Measurements from ENCODE around the gene ZC2HC1C. TPM values are rescaled to one million over a fixed set of nuclear protein-coding genes. Genes with fewer than 3 reads are reported as not detected.

The ZC2HC1C gene
- total and polyA plus RNA-seq, 2 of the 13 experiments (the other 11 are each of a cell fraction or from before 2014, with no cell fraction given): 3.3 to 3.5 TPM

DNA sequence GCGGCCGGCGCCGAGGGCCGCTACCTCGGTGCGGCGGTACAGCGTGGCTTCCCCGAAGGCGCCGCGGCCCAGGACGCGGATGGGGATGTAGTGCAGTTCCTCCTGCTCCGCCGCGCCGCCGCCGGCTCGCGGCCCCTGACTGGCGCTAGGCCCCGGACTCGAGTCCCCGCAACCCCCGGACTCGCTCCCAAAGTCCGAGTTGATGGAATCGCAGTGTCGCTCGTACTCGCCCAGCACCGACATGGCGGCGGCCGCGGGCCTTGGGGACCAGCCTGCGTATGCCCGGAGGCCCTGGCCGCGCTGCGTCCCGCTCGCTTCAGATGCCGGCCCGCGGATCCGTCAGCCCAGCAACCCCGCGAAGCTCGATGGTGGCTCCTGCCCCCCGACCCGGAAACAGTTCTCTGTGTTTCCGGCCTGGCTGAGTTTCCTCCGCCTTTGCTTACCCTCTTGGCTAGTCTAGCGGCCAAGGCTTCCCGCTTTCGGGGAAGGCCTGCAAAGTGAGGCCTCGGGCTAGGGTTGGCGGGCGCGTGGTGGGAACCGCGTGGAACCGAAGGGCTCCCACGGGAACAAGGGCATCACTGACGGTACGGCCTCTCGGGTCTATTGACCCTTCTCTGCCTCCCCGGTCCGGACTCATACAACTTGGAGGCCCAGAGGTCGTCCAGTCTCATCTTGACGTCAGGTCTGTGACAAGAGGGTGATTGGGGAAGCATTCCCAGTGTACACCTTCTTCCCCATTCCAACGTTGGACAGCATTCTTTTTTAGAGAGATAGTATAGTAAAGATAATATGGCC is 57.4 kb downstream of the ZC2HC1C start, which contains the start of gene NEK9 (continued):
- TF ChIP-seq, protein P1, sequence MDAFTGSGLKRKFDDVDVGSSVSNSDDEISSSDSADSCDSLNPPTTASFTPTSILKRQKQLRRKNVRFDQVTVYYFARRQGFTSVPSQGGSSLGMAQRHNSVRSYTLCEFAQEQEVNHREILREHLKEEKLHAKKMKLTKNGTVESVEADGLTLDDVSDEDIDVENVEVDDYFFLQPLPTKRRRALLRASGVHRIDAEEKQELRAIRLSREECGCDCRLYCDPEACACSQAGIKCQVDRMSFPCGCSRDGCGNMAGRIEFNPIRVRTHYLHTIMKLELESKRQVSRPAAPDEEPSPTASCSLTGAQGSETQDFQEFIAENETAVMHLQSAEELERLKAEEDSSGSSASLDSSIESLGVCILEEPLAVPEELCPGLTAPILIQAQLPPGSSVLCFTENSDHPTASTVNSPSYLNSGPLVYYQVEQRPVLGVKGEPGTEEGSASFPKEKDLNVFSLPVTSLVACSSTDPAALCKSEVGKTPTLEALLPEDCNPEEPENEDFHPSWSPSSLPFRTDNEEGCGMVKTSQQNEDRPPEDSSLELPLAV (CRISPR knock-in tag; conservative IDR thresholded peaks at IDR 0.05; ENCODE audit: low read depth): no peak
- TF ChIP-seq SOX5 (CRISPR knock-in tag; IDR thresholded peaks at IDR 0.05; ENCODE audit: borderline replicate concordance): peak; percentile 42; the same call in 1 of the 2 replicates
- TF ChIP-seq, protein P2, sequence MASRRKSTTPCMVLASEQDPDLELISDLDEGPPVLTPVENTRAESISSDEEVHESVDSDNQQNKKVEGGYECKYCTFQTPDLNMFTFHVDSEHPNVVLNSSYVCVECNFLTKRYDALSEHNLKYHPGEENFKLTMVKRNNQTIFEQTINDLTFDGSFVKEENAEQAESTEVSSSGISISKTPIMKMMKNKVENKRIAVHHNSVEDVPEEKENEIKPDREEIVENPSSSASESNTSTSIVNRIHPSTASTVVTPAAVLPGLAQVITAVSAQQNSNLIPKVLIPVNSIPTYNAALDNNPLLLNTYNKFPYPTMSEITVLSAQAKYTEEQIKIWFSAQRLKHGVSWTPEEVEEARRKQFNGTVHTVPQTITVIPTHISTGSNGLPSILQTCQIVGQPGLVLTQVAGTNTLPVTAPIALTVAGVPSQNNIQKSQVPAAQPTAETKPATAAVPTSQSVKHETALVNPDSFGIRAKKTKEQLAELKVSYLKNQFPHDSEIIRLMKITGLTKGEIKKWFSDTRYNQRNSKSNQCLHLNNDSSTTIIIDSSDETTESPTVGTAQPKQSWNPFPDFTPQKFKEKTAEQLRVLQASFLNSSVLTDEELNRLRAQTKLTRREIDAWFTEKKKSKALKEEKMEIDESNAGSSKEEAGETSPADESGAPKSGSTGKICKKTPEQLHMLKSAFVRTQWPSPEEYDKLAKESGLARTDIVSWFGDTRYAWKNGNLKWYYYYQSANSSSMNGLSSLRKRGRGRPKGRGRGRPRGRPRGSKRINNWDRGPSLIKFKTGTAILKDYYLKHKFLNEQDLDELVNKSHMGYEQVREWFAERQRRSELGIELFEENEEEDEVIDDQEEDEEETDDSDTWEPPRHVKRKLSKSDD (CRISPR knock-in tag; IDR thresholded peaks at IDR 0.05; ENCODE audit: low read depth): peak; percentile 92; the same call in 1 of the 2 replicates
- no peak for TF ChIP-seq HNRNPK (IDR thresholded peaks at IDR 0.05; ENCODE audit: low read depth, low read length, poor library complexity, severe bottlenecking)
- TF ChIP-seq ZNF367 (CRISPR knock-in tag; IDR thresholded peaks at IDR 0.05; ENCODE audit: borderline replicate concordance): 0 out of 2 replicates have a peak, but pooled peaks have one; percentile 80
- no peak; the same call in 1 of the 2 replicates for TF ChIP-seq NR3C1 (CRISPR knock-in tag; IDR thresholded peaks at IDR 0.05)
- TF ChIP-seq, protein P3, sequence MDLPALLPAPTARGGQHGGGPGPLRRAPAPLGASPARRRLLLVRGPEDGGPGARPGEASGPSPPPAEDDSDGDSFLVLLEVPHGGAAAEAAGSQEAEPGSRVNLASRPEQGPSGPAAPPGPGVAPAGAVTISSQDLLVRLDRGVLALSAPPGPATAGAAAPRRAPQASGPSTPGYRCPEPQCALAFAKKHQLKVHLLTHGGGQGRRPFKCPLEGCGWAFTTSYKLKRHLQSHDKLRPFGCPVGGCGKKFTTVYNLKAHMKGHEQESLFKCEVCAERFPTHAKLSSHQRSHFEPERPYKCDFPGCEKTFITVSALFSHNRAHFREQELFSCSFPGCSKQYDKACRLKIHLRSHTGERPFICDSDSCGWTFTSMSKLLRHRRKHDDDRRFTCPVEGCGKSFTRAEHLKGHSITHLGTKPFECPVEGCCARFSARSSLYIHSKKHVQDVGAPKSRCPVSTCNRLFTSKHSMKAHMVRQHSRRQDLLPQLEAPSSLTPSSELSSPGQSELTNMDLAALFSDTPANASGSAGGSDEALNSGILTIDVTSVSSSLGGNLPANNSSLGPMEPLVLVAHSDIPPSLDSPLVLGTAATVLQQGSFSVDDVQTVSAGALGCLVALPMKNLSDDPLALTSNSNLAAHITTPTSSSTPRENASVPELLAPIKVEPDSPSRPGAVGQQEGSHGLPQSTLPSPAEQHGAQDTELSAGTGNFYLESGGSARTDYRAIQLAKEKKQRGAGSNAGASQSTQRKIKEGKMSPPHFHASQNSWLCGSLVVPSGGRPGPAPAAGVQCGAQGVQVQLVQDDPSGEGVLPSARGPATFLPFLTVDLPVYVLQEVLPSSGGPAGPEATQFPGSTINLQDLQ (CRISPR knock-in tag; IDR thresholded peaks at IDR 0.05): peak; percentile 89
- TF ChIP-seq CREM (IDR thresholded peaks at IDR 0.05): peak; percentile 57; the same call in 1 of the 2 replicates
- no peak for TF ChIP-seq CREM (CRISPR knock-in tag; IDR thresholded peaks at IDR 0.05)
- TF ChIP-seq, protein P4, sequence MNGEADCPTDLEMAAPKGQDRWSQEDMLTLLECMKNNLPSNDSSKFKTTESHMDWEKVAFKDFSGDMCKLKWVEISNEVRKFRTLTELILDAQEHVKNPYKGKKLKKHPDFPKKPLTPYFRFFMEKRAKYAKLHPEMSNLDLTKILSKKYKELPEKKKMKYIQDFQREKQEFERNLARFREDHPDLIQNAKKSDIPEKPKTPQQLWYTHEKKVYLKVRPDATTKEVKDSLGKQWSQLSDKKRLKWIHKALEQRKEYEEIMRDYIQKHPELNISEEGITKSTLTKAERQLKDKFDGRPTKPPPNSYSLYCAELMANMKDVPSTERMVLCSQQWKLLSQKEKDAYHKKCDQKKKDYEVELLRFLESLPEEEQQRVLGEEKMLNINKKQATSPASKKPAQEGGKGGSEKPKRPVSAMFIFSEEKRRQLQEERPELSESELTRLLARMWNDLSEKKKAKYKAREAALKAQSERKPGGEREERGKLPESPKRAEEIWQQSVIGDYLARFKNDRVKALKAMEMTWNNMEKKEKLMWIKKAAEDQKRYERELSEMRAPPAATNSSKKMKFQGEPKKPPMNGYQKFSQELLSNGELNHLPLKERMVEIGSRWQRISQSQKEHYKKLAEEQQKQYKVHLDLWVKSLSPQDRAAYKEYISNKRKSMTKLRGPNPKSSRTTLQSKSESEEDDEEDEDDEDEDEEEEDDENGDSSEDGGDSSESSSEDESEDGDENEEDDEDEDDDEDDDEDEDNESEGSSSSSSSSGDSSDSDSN (CRISPR knock-in tag; IDR thresholded peaks at IDR 0.05): peak; percentile 99
